NK-92 (cell line): Measurements from ENCODE around the gene TXNDC15.
"Not testable (repeated sequence)": the region's sequence is repeated elsewhere in the genome, so short reads cannot be mapped to it uniquely, and the experiment has no call there.

Experiments used
- DNase-seq: peaks from one replicate; lab custom pipeline; 2025; ENCODE audit not compliant: unreplicated experiment; lab: John Stamatoyannopoulos, UW

Gene TXNDC15, protein sequence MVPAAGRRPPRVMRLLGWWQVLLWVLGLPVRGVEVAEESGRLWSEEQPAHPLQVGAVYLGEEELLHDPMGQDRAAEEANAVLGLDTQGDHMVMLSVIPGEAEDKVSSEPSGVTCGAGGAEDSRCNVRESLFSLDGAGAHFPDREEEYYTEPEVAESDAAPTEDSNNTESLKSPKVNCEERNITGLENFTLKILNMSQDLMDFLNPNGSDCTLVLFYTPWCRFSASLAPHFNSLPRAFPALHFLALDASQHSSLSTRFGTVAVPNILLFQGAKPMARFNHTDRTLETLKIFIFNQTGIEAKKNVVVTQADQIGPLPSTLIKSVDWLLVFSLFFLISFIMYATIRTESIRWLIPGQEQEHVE

GRCh38 chr5:134873987-134874830, at the start of gene TXNDC15:
TSS of gene TXNDC15 (plus strand) at chr5:134874371. CDS start at chr5:134874428, 57 bp downstream.
- DNase-seq, result no peak

GRCh38 chr5:134824681-134825080, 49.5 kb upstream of the TXNDC15 start:
- no peak for DNase-seq

DNA sequence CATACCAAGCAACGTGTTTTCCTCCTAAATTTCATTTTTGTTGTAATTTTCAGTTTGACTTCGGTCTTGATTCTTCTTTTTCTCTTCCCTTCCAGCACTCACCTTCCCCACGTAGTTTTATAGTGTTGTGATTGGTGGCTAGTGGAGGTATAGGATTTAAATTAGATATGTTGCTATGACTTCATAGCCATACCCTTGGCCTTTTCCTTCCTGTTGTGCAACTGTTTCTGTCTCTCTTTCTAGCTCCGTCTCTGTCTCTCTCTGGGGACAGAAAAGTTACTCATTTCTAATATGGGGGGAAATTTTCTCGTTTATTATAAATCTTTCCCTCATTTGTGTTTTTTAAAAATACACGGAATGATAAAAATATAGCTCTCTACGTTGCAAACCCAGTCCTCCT, 49.0 kb upstream of the TXNDC15 start:
- DNase-seq, result no peak

GRCh38 chr5:134833340-134834032, 40.7 kb upstream of the TXNDC15 start:
- DNase-seq, result no peak

DNA sequence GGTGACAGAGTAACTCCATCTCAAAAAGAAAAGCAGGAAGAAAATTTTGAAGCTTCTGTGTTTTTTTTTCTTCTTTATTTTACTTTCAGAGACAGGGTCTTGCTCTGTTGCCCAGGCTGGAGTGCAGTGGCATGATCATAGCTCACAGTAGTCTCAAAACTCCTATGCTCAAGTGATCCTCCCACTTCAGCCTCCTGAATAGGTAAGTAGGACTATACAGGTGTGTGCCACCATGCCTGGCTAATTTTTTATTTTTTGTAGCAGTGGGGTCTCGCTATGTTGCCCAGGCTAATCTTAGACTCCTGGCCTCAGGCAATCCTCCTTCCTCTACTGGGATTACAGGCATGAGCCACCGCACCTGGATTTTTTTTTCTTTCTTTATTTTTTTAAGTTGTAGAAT, 38.5 kb upstream of the TXNDC15 start:
- DNase-seq, result no peak

DNA sequence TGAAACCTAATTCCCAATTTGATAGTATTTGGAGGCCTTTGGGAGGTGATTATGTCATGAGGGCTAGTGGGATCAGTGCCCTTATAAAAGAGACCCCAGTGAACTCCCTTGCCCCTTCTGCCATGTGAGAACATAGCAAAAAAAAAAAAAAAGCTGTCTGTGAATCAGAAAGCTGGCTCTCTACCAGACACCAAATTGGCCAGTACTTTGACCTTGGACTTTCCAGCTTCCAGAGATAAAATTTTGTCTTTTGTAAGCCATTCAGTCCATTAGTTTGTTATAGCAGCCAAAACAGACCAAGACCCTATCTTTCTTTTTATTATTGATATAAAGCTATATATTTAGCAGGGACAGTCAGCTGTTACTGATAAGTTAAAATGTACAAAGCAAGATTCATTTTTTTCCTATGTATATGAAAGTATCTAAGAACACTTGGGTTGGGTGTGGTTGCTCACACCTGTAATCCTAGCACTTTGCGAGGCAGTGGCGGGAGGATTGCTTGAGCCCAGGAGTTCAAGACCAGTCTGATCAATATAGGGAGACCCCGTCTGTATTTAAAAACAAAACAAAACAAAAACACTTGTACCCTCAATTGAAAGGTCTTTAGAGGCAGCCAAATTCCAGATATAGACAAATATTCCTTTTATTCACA, 36.5 kb upstream of the TXNDC15 start:
- DNase-seq, result no peak

GRCh38 chr5:134838361-134838760, 35.8 kb upstream of the TXNDC15 start:
- DNase-seq, result not testable (repeated sequence)

- DNase-seq, result no peak
These were observed 33.4 kb upstream of the TXNDC15 start for GRCh38 chr5:134840811-134841210.

DNA sequence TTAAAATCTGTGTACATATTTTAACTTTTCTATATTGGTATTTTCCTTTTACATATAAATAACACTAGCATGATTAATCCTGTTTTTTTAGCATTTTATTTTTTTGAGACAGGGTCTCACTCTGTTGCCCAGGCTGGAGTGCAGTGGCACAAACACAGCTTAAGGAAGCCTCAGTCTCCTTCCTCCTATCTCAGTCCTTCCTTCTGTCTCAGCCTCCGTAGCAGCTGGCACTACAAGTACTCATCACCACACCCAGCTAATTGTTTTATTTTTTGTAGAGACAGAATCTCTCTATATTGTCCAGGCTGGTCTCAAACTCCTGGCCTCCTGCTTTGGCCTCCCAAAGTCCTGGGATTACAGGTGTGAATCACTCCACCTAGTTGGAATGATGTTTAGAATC, 29.9 kb upstream of the TXNDC15 start:
- no peak for DNase-seq

DNA sequence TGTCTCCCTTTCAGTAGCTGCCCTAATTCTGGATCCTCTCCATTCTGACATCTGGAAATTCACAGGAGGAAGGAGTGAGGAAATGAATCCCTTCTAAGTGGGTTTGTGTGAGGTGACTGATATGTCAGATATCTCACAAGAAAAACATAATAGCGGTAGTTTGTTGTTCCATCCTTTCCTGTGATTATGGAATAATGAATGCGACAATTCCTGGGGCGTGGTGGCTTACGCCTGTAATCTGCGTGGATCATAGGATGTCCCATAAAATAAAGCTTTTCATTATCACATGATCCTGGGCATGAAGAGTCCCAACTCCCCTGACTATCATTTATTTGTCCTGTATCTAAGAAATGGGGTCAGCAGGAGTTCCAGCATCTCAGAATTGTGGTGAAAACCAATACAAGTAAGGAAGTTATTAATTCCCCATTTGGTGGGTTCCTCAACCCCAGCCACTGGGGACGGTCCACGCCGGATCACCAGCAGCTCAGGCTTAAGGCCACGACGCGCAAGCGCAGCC, 28.8 kb upstream of the TXNDC15 start:
- no peak for DNase-seq

- DNase-seq, result no peak
These were observed 28.1 kb upstream of the TXNDC15 start, which contains the start of gene C5orf24 for GRCh38 chr5:134845852-134846640. TSS of gene C5orf24 (plus strand) at chr5:134845968. CDS start at chr5:134854901, 8,933 bp downstream.

DNA sequence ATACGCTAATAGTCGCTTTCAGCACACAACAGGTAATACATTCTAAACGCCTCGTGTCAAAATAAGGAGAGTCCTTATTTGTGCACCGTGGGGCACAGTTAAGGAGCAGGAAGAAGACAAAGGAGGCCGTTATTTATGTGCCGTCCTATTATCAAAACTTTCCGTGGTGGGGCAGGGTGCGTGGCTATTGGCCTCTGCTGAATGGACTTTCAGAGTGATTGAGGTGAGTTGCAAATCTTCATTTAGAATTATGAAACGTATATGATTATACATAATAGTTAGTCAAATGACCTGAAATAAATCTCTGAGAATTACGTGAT, 27.6 kb upstream of the TXNDC15 start:
- DNase-seq, result no peak

- not testable (repeated sequence) for DNase-seq
These were observed 24.7 kb upstream of the TXNDC15 start for GRCh38 chr5:134849434-134849933.

DNA sequence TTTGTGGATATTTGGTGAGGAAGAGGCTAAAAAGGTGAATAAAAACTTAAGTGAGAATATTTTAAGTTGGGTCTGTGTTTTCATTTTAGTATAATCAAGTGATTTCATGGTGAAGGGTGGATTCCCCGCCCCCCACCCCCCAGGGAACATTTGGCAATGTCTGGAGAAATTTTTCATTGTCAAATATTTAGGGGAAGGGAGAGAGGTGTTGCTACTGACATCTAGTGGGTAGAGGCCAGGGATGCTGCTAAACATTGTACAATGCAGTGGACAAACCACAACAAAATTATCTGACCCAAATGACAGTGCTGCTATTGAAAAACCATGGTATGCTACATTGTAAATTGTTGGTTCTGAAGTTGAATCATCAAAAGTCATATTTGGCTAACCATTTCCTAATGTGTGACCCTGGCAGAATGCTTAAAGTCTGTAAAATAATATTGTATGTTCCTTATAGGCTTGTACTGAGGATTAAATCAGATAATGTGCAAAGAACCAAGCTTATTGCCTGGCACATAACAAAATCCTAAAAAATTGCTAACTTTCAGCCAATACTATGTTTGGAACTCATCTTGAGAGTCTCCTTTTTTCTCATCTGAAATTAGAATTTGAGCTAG, 22.8 kb upstream of the TXNDC15 start:
- no peak for DNase-seq

GRCh38 chr5:134856465-134856864, 17.7 kb upstream of the TXNDC15 start:
- DNase-seq, result not testable (repeated sequence)

DNA sequence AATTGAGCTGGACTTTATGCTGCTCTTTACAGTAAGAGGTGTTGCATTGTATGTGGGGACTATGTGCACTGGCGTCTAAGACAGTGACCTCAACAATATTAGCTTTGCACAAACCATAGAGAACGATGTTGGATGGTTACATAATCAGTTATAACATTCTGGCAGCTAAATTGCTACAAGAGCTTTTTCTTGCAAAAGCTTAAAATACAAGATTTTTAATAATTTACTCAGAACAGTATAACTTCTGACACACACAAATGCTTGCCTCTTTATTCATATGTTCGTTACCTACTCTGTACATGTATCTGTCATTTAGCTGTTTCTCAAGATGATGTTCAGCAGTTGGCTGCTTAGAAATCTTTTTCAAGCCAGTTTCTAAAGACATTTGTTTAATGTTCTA, 16.8 kb upstream of the TXNDC15 start:
- DNase-seq, result no peak

- no peak for DNase-seq
These were observed 9.5 kb upstream of the TXNDC15 start for GRCh38 chr5:134864707-134865106.

DNA sequence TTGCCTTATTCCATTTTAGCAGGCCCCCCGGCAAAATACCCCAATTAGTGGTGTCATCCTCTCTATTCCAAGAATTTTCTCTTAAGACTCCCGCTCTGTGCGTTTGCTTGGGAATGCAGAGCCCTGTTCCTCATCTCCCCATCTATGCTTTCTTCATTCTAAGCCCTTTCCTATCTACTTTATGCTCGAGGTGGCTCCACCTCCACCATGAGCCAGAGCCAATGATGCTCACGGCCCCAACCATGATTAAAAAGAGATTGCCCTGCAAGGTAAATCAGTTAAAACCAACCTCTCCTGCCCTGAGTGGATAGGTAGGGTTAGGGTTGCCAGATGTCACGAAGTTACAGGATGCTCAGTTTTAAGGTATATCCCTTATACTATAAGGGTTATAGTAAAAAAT, 677 bp upstream of the TXNDC15 start:
- no peak for DNase-seq

- no peak for DNase-seq
These were observed 872 bp downstream of the TXNDC15 start for GRCh38 chr5:134874831-134875655.
